RWPE1 (cell line): ENCODE data around the gene EEF1AKMT2.

ENCODE experiments used
- CTCF ChIA-PET: fragments of 350-600 bp; sonication (Branson Sonifier 250); formaldehyde crosslinking; extraction: SDS; loops from one replicate; lab custom pipeline; 2021; lab: Yijun Ruan, JAX
- POLR2A ChIA-PET: fragments of 400-600 bp; formaldehyde crosslinking; extraction: SDS; loops from one replicate; lab custom pipeline; 2020; ENCODE audit warnings: antibody characterized with exemption; ENCODE audit not compliant: low non-redundant PET; lab: Yijun Ruan, JAX
- DNase-seq: peaks from one replicate; pipeline ENCODE4 v3.0.0; 2012; ENCODE audit warnings: low spot score
- H3K27ac ChIP-seq: fragments of 450-650 bp; 2 replicates; pipeline ENCODE4 v1.5.1; 2017
- CTCF ChIP-seq: fragments of 450-650 bp; conservative IDR thresholded peaks from 2 replicates; pipeline ENCODE4 v1.5.1; 2017; ENCODE audit warnings: low read depth, mild to moderate bottlenecking

EEF1AKMT2 gene

DNA sequence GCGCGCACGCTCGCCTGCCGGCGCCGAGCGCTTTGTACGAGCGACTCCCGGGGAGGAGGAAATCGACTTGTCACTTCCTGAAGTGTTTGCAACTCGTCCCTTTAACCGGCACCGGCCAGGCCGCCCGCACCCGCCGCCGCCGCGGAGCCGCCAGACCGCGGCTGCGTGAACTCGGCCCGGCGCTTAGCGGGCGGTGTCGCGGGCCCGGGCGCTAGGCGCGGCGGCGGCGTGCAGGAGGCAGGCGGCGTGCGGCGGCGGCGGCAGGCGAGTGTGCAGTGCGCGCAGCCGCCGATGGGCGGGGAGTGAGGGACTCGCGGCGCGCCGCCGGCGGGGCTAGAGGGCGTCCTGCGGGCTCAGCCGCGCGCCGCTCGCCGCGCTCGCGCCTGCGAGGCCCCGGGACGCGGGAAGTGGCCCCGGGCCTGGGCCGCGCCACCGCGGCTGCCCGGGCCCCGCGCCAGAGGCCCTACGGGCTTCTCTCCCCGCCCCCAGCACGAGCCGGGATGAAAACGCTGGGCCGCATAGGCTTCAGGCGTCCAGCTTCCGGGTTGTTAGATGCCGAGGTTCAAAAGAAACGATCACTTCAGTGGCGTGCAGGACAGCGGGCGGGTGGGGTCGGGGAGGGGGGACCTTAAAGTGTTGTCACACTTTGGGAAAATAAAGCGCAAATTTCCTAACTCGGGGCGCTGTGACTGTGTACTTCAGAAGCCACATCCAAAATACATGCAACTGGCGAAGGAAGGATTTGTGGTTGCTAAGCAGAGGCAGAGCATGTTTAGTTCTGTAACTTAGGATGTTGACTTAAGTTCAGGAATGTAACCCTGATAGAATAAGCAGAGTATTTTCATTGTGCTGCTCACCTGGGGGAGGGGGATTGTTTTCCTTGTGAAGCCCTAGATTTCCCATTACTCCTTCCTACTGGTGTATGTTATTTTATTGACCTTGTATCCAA, 47.3 kb downstream of the EEF1AKMT2 start, which contains the start of gene FAM53B:
Gene FAM53B, minus strand, starts transcription at position 277 of the 949 bp plus-strand sequence. CDS start 37,665 bp downstream, outside the sequence.
- POLR2A ChIA-PET = no interaction called here
- peak; percentile 80 for DNase-seq
- peak within 1 kb of the TSS; percentile 97 for H3K27ac ChIP-seq
- TF ChIP-seq CTCF = no peak; the same call in 1 of the 2 replicates
- CTCF ChIA-PET = interaction anchor here (0.6 to 1.8 kb wide), 6 partner anchors 48 to 858 kb away, joined by 3 to 10 read pairs (median 3); partner anchors contain the start of gene ABRAXAS2

GRCh38 chr10:124743191-124744101, 48.2 kb downstream of the EEF1AKMT2 start:
- H3K27ac ChIP-seq = peak overlapping the region; percentile 97
- peak; percentile 51 for DNase-seq
- CTCF ChIA-PET = interaction anchor here (0.6 to 2.5 kb wide), 7 partner anchors 34 to 1624 kb away, joined by 3 to 18 read pairs (median 4); no protein-coding TSS in a partner anchor
- POLR2A ChIA-PET = no interaction called here
- TF ChIP-seq CTCF = no peak

DNA sequence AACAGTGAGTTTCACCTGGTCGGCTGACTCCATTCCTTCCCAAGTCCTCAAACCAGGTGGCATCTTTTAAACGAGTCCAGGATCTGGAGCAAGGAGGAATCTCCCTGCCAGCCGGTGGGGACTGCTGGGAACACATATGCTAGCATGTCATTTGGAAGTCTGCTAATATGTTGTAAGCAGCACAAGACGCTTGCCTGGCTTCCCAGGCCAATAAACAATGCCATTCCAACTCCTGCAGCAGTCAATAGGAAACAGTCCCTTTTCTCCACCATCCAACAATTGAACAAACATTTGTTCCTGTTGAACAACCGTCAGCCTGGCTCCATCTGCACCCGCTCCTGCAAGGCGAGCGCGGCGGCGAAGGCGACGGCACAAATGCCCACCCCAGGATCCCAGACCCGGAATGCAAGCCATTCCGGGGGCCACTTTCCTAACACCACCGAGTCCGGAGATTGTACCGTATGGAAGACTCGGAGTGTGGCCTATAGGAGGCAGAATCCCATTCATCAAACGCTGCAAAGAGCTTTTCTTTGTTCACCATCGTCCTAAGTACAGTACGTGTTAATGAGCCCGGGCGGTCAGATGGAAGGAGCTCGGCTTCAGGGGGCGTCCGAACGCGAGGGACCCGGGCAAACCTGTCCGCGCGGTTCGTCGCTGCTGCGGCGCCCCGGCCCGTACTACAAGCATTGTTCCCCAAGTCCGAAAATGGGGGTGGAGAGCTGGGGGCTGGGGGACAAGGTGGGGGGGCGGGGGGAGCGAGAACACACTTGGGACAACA, 49.1 kb downstream of the EEF1AKMT2 start:
- peak overlapping the region; percentile 97 for H3K27ac ChIP-seq
- CTCF ChIA-PET = interaction anchor here (0.6 to 2.5 kb wide), 9 partner anchors 35 to 1625 kb away, joined by 3 to 18 read pairs (median 4); no protein-coding TSS in a partner anchor
- DNase-seq = peak; percentile 26
- POLR2A ChIA-PET = no interaction called here
- TF ChIP-seq CTCF = peak; percentile 32

DNA sequence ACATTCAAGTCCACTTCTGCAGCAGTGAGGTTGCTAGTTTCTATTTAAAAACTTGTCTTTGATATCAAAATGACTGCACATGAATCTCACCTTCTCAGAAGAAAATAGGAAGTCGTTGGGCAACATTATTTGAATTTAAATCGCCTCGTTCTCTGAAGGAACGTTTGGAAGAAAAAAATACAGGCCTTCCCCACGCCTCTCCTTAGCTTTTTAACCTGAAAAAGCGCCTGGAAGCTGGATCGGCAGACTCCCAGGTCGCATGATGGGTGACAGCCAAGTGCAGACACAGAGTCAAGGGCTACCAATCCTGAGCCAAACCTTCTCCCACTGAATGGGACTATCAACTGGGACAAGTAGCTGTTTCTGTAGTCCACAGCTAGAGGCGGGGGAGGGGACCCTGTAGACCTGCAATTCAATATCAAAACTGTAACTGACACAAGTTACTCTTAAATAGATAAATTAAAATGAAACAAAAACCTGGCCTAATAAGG, 49.7 kb downstream of the EEF1AKMT2 start:
- TF ChIP-seq CTCF = no peak
- peak overlapping the region; percentile 97 for H3K27ac ChIP-seq
- ChIA-PET CTCF (interaction anchor here (0.6 to 2.5 kb wide), 22 partner anchors 18 to 711 kb away, joined by 3 to 18 read pairs (median 3); no protein-coding TSS in a partner anchor), POLR2A (no interaction called here)
- DNase-seq = no peak

DNA sequence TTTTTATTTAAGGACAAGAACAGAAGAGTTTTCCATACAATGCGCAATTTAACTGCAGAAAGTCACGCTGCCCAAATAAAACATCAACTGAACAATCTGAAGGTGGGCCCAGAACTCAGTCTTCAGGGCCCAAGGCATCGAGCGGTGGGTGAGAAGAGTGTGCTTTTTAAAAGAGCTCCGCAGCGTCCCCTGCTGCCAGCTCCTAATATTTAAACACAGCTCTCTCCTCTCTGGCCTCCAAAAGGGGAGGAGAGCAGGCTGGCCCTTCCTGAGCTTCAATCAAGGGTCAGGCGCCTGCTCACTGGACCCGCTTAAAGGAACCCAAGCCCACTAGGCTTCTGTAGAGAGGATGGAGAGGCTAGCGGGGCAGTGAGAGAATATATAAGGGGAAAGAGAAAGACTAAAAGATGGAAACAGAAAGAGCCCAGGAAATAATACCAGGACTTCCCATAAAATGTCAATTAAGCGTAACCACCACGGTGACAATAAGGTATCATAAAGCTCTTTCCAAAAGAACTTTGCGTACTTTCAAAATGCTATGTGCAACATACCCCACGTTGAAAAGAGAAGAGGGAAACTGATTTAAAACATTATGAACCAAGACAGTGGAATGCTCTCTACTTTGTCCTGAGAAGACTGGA, 50.3 kb downstream of the EEF1AKMT2 start:
- POLR2A ChIA-PET = no interaction called here
- peak overlapping the region; percentile 97 for H3K27ac ChIP-seq
- TF ChIP-seq CTCF = peak; percentile 91
- CTCF ChIA-PET = interaction anchor here (0.6 to 2.5 kb wide), 25 partner anchors 17 to 1056 kb away, joined by 3 to 18 read pairs (median 3); no protein-coding TSS in a partner anchor
- peak; percentile 82 for DNase-seq
